Psoas muscle (tissue), 8 donors: ENCODE data around the gene TCEAL2. TPM values are rescaled to one million over a fixed set of nuclear protein-coding genes. Genes with fewer than 3 reads are reported as not detected.
"Not testable (repeated sequence)": the region's sequence is repeated elsewhere in the genome, so short reads cannot be mapped to it uniquely, and the experiment has no call there.

Experiments used
- ATAC-seq, 4 donors: fragments of 200-7000 bp; cut with Tn5 transposase; one replicate each; pipeline ENCODE4 v1.9.1; 2020; ENCODE audit warnings: moderate library complexity in 3 of 4, mild to moderate bottlenecking in 2 of 4
- DNase-seq, 2 donors: peaks; one replicate each; pipeline ENCODE4 v3.0.0-alpha.2; 2020
- H3K27ac ChIP-seq: fragments of 200-600 bp; one replicate; pipeline ENCODE4 v1.8.0; 2022
- H3K27me3 ChIP-seq, 3 donors: fragments of 200-600 bp in 1 of 3; one replicate each; pipeline versions ENCODE4 v1.6.1 to v1.8.0; 2013 to 2022; ENCODE audit warnings: low read length in 2 of 3, mild to moderate bottlenecking in 2 of 3, moderate library complexity in 1 of 3; ENCODE audit not compliant: insufficient read depth in 3 of 3
- H3K36me3 ChIP-seq, 2 donors: fragments of 200-600 bp in 1 of 2; one replicate each; pipeline versions ENCODE4 v1.6.1 to v1.8.0; 2013 to 2022; ENCODE audit warnings: low read depth in 1 of 2, mild to moderate bottlenecking in 1 of 2, moderate library complexity in 1 of 2; ENCODE audit not compliant: insufficient read depth in 1 of 2
- H3K4me1 ChIP-seq: fragments of 200-600 bp; one replicate; pipeline ENCODE4 v1.8.0; 2022
- H3K4me3 ChIP-seq: fragments of 200-600 bp; one replicate; pipeline ENCODE4 v1.8.0; 2022; ENCODE audit warnings: mild to moderate bottlenecking
- H3K9me3 ChIP-seq: fragments of 200-600 bp; one replicate; pipeline ENCODE4 v1.8.0; 2022
- CTCF ChIP-seq: fragments of 200-600 bp; IDR thresholded peaks from one replicate; pipeline ENCODE4 v1.8.0; 2022; ENCODE audit warnings: antibody characterized with exemption
- WGBS, 3 donors: extraction: QIAGEN DNeasy Blood & Tissue Kit; methylation state at CpG; one replicate each; pipeline versions ENCODE4 v1.1.6 to v1.1.7; 2013; 5-methylcytosine and 5-hydroxymethylcytosine counted together
- intact Hi-C, 2 donors: fragments of 100-400 bp; cut with DNase I; formaldehyde crosslinking; loops; one replicate each; pipeline versions ENCODE4 v1.11.0 to v1.14.2; 2022
- long read RNA-seq, 2 donors: library from polyadenylated mRNA; unstranded; transcript quantifications; one replicate each; pipeline ENCODE4 v2.0.0, GENCODE V29; 2021
- polyA plus RNA-seq, 3 donors: library from polyadenylated mRNA; stranded (reverse); fragments of 200-250 nt; gene quantifications; one replicate each; pipeline ENCODE4 v1.2.3, GENCODE V29; 2013
- total RNA-seq, 4 donors: library from RNA; stranded (reverse); fragmentation: NEBNext Ultra II Directional in 2 of 4; extraction: Animal tissue kit (Norgen Biotek cat#: 25700) in 2 of 4; gene quantifications; one replicate each; pipeline versions ENCODE4 v1.2.1 to v1.2.4, GENCODE V29; 2021 to 2023
- donor health status: healthy with polysubstance abuse.
- donor health status: DM: no; HTN: no; CAD: no; lungs with moderate emphysema.
- donor health status: Bipolar disorder and iron deficiency.
- donor health status: healthy.
- donor health status: DM: yes; HTN: yes; CAD: no.
- donor health status: DM: no; HTN: no; CAD: no.
- donor health status: DM: no; HTN: no; CAD: no.
- donor health status: DM: yes; HTN: yes; CAD: no.

TCEAL2 gene
- total RNA-seq (under 1 TPM in 1 of 4 donors, not detected in 3; 0.34 TPM), polyA plus RNA-seq (under 1 TPM; 0.22 to 0.32 (median 0.30) TPM)
- long read RNA-seq, donor 1, result 0 reads
- long read RNA-seq, donor 2, result 0 reads

DNA sequence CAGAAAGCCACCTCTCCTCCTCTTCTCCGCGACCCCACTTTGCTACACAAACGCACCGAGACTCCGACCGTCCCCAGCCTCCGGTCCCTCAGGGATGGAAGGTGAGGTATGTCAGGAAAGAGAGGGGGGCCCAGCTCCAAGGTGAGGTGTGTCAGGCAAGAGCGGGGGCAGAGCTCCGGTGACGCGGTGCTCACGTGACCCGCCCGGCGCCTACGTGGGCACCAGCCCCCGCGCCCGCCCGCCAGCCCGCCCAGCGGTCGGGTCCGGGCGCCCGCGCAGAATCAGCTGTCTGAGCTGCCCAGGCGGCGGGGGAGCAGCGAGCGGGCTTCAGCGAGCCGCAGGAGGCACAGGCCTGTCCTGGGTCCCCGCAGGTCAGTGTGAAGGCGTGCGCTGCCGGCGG, at the start of gene TCEAL2:
TCEAL2 (plus strand) TSS at position 244 of the 400 bp plus-strand sequence. CDS start 1,152 bp downstream, outside the sequence.
- H3K4me3 ChIP-seq, ATAC-seq: not testable (repeated sequence)
- 0 to 26% (median 0%) methylated on average over 2 to 31 of the region's 38 CpGs for WGBS, 3 donors

DNA sequence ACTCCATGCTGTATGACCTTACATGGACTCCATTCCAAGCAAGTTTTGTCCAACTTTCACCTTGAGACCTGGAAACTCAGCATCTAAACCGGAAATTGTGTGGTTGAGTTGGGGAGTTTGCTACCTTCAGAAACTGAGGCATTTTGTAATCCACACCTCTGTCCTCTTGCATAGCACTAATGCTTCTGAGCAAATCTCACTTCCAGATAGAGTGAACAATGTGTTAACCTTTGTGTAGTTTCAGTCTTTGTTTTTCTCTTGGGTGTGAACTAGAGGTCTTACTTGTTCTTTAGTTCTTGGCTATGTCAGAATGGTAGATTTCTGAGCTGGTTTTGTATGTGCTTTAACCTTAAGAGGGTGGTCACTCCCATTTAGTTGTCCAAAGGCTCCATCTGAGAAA, 48.1 kb upstream of the TCEAL2 start:
- WGBS, 3 donors, result 35 to 85% (median 71%) methylated on average over 1 of the region's 1 CpG
- ATAC-seq (no peak), DNase-seq (no peak)
- Histone ChIP-seq H3K9me3 (no peaks in the 10 kb centered on the region), H3K4me1 (no peaks in the 10 kb centered on the region), H3K4me3 (no peak overlapping the region), H3K36me3 (no peaks in the 10 kb centered on the region), H3K27me3 (peaks cover 0 to 27% (median 0%) of the 10 kb centered on the region in 3 donors), H3K27ac (no peak overlapping the region)
- intact Hi-C loops, result no loop called here
- no peak for TF ChIP-seq CTCF

More for the DNA sequence above, at the start of gene TCEAL2:
- H3K4me1 ChIP-seq, DNase-seq, H3K9me3 ChIP-seq, H3K36me3 ChIP-seq, H3K27ac ChIP-seq, intact Hi-C loops: not testable (repeated sequence)
- H3K27me3 ChIP-seq, result peaks cover 0 to 53% (median 0%) of the 10 kb centered on the region in 3 donors

DNA sequence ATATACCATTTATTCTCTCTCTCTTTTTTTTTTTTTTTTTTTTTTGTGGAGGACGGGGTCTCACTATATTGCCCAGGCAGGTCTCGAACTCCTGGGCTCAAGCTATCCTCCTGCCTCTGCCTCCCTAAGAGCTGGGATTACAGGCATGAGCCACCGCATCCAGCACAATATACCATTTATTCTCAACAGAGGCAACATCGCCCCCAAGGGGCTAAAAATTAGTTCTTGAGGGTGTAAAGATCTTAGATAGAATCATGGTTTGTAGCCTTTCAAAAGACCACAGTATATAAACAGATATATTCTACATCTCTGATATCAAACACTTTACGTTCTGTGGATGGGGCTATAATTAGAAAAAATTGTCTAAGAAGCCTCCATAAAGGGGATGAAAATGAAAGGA, 39.8 kb upstream of the TCEAL2 start:
- no peak for ATAC-seq
- DNase-seq, result no peak
- no peak for TF ChIP-seq CTCF
- no peaks in the 10 kb centered on the region for H3K36me3 ChIP-seq
- H3K27ac ChIP-seq, result no peak overlapping the region
- H3K4me3 ChIP-seq, result no peak overlapping the region
- WGBS, 3 donors, result 30 to 48% (median 42%) methylated on average over 5 of the region's 5 CpGs
- no peaks in the 10 kb centered on the region for H3K27me3 ChIP-seq
- H3K9me3 ChIP-seq, result peaks cover 8% of the 10 kb centered on the region
- H3K4me1 ChIP-seq, result no peaks in the 10 kb centered on the region
- intact Hi-C loops, result no loop called here

- no peak for TF ChIP-seq CTCF
- Histone ChIP-seq H3K36me3 (no peaks in the 10 kb centered on the region), H3K4me3 (no peak overlapping the region), H3K4me1 (no peaks in the 10 kb centered on the region), H3K27ac (no peak overlapping the region), H3K9me3 (no peaks in the 10 kb centered on the region), H3K27me3 (peaks cover 0 to 27% (median 0%) of the 10 kb centered on the region in 3 donors)
- WGBS, 3 donors, result 62 to 66% (median 65%) methylated on average over 4 of the region's 4 CpGs
- DNase-seq, result no peak
- no peak for ATAC-seq
- intact Hi-C loops, result no loop called here
These were observed 12.1 kb upstream of the TCEAL2 start for GRCh38 chrX:102113367-102113766.

DNA sequence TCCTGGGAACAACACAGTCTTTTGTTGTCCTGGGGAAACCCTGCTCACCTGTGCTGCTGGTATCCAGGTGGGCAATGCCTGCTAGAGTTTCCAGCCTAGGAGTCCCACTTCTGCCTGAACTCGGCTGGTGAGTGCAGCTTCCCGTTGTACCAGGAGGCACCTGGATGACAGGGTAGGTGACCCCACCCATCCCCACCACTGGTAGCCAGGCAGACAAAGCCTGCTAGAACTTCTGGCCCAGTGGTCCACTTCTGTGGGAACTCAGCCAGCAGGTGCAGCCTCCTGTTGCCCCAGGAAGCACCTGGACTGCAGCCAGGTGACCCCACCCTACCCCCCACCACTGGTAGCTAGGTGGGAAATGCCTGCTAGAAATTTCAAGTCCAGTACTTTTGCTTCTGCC, 9.7 kb upstream of the TCEAL2 start:
- intact Hi-C loops, result no loop called here
- 83 to 86% (median 85%) methylated on average over 2 of the region's 2 CpGs for WGBS, 3 donors
- Histone ChIP-seq H3K27ac (no peak overlapping the region), H3K9me3 (no peaks in the 10 kb centered on the region), H3K36me3 (no peaks in the 10 kb centered on the region), H3K27me3 (peaks cover 0 to 27% (median 0%) of the 10 kb centered on the region in 3 donors), H3K4me1 (no peaks in the 10 kb centered on the region), H3K4me3 (no peak overlapping the region)
- TF ChIP-seq CTCF, result no peak
- ATAC-seq (no peak), DNase-seq (no peak)

GRCh38 chrX:102125014-102125413, 465 bp upstream of the TCEAL2 start:
- intact Hi-C loops, H3K4me3 ChIP-seq, H3K27ac ChIP-seq, DNase-seq, H3K4me1 ChIP-seq, ATAC-seq, H3K36me3 ChIP-seq, H3K9me3 ChIP-seq: not testable (repeated sequence)
- 9 to 40% (median 13%) methylated on average over 5 to 8 of the region's 10 CpGs for WGBS, 3 donors
- H3K27me3 ChIP-seq, result peaks cover 0 to 49% (median 0%) of the 10 kb centered on the region in 3 donors

- WGBS, 3 donors, result 8 to 26% (median 10%) methylated on average over 14 to 21 of the region's 21 CpGs
- DNase-seq, H3K9me3 ChIP-seq, intact Hi-C loops, ATAC-seq, H3K36me3 ChIP-seq, H3K27ac ChIP-seq, H3K4me1 ChIP-seq, H3K4me3 ChIP-seq: not testable (repeated sequence)
- peaks cover 0 to 58% (median 0%) of the 10 kb centered on the region in 3 donors for H3K27me3 ChIP-seq
These were observed 770 bp downstream of the TCEAL2 start for GRCh38 chrX:102126080-102126818.
